Measurements from ENCODE around the gene GON4L.

GRCh38 chr1:155872527-155872926 is 15.5 kb upstream of the GON4L start:
- TF ChIP-seq CTCF (optimal IDR thresholded peaks at IDR 0.05 in 1 of 3, IDR thresholded peaks at IDR 0.05 in 1 of 3, conservative IDR thresholded peaks at IDR 0.05 in 1 of 3; ENCODE audit: extremely low read depth in 1 of 3, insufficient read depth in 2 of 3, low read length in 3 of 3) (no peak), EZH2 (IDR thresholded peaks at IDR 0.05; ENCODE audit: low read length) (no peak)
